IPS DF 19.7 (cell line): ENCODE results near the gene ANKRD13B.

Experiments used
- DNase-seq: peaks from one replicate; pipeline ENCODE4 v3.0.0-alpha.2; 2013; ENCODE audit warnings: low read depth, low spot score

Gene ANKRD13B

DNA sequence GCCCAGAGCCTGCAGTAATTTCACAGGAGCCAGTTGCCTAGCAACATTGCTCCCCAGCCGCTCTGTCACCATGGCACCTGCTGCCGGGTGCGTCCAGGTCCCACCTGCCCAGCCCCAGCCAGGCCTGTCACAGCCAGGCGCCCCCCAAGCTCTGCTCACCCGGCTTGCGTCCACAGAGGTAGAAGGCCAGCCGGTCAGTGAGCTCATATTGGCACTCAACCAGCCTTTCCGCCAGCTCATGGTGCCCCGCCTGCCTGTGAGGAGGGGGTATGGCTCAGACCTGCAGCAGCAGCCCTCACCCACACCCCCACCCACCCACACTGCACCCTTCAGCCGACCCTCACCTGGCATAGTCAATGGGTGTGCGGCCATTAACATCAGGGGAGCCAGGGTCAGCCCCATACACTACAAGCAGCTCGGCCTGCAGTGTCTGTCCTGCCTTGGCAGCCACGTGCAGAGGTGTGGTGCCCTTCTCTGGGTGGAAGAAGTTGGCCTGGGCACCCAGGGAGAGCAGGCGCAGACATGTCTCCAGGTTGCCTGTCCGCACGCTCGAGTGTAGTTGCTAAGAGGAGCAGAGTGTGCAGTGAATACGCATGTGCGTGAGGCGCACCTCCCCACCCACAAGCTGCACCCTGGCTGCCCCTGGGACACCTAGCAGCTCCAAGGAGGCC lies 11.2 kb upstream of the ANKRD13B start:
- DNase-seq: no peak

DNA sequence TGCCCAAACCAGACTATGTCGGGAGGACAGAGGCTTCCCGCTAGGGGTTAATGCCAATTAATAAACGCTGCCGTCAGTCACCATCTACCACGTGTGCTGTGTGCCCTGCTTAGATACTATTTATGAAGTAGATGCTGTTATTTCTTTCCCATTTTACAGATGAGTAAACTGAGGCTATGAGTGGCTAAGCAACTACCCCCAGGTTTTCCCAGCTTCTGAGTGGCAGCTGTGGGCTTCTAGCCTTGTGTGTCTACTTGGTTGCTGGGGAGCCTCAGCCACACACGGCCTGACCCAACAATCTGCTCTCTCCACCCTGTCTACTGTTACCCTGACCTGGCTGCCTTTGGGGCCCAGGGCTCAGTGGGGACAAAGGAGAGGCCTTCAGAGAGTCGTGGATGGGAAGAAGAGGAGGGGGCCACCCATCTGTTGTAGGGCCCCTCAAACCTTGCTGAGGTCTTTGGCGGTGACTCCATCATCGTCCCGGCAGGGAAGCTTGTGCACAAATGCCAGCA lies 10.6 kb upstream of the ANKRD13B start:
- DNase-seq: no peak

DNA sequence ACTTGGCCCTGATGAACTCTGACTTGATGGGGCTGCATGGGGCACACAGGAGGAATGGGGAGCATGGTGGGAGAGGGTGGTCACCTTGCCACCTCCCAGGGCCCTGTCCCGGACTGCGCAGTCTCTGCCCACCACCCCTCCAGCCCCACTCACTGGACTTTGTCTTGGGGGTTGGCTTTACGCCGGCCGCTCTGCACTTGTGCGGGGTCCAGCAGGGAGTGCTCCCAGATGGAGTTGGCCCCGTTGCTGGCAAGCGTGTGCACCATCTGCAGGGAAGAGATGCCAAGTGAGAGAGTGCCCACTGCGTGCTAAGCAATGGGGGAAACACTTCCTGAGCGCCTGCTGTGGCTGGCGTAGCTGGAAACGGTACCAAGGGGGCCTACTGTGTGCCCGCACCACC lies 10.2 kb upstream of the ANKRD13B start:
- no peak for DNase-seq

DNA sequence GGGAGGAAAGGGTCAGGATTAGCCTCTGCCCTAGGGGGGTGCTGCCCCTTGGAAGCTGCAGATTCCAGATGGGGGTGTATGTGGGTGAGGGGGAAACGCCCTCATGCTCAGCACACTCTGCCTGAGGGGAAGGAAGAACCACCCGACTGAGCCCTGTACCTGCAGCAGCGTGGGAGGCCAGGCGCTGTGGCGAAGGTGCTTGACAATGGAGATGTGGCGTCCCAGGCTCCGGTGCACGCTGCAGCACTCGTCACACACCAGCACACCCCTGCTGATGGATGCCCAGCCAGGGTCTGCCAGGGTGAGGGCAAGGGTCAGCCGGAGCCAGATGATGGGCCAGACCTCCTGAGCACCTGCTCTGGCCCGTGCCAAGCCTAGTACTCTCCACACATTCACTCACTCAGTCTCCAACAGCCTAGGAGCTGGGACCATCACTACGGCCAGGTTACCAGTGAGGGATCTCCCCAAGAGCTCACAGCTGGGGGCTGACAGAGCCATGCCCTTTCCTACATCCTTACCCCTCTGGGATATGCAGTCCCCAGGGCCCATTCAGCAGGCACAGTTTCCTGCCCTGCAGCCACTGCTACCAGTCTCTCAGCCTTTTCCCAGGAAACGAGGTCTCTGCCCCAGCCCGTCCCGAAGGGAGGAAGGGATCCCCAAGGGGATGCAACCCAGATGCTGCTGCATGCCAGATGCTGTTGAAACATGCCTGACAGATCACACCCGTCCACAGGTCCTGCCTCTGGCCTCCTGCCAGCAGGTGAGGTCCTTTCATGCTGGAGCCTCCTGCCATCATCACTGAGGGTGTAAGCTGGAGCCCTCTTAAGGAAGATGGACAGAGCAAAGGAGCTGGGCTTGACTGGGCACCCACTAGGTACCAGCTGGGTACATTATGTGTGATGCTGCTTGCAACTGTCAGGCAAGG lies 9.3 kb upstream of the ANKRD13B start:
- no peak for DNase-seq

DNA sequence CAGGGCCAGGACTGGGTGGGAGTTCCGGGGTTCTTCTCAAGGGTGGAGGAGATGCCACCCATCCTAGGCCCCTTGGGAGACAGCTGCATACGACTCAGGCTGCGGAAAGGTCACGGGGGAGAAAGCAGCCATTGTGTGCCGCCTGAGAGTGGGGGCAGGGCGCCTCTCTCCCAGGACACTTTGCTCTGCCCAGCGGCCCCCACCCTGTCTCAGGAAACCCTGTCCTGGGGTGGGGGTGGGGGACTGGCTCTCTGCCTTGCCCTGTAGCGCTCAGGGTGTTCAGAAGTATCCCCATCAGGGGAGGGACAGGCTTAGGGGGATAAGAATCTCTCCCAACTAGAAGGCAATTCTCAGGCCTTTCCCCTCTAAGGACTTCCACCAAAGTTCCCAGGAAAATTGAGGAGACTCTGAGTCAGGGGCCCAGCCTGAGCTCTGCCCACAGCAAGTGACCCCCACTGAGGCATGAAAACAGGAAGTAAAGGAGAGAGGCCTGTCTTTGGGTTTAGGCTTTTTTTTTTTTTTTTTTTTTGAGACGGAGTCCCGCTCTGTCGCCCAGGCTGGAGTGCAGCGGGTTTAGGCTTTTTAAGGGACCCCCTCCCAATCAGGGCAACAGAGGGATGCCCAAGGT lies 8.4 kb upstream of the ANKRD13B start:
- DNase-seq: no peak

DNA sequence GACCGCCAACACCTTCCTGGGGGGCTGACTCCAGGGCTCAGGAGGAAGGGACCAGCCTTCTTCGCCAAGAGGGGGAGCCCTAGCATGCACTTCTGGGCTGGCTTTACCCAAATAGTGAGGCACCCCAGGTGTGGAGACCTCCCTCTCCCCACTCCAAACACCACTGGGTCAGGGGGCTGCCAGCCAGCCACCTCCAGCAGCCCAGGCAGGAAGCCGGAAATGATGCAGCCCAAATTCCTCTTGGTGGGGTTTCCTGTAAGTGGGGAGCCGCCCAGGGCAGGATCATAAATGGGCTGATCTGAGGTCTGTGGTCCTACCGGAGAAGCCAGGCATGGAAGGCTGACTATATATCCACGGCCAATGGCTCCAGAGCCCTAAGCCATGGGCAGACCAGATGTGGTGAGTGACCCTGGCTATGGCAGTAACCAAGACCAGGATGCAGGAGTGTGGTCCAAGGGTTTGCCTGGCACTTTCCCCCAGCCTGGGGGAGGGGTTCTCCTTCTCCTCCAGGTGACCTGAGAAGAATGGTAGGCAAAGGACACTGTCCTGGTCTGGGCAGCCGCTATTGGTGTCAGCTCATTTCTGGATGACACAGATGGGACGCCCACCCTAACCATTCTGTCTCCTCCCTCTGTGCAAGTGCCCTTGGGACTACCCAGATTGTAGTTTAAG lies 7.7 kb upstream of the ANKRD13B start:
- DNase-seq: no peak

DNA sequence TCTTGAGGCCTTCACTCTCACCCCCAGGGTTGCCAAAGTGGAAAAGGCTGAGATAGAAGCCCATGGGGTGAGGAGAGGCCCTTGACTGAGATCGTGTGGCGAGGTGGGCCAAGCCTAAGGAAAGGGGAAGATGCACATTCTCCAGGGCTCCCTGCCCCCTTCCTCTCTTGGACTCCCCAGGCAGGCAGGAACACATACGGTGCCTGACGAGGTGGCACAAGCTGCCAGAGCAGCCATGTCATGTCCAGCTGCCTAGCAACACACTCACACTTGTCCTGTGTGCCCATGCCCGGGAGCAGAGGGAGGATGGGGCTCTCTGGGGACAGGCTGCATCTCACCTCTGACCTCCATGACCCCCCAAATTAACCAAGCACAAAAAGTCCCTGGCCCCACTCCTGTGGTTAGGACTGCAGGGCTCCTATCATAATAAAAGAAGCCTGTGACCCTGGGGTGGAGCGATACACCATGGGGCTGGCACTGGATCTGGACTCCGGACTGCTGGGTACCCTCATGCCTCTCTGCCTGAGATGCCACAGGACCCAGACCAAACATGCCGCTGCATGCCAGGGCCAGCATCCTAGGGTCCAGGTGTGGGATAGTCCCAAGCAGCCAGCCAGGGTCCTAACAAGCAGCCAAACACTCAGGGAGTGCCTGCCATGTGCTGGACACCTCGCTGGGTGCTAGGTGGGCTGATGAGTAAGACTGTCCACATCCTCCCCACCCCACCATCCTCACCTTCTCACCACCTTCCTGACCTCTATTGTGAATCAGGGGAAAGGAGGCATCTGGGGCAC lies 6.1 kb upstream of the ANKRD13B start:
- no peak for DNase-seq

DNA sequence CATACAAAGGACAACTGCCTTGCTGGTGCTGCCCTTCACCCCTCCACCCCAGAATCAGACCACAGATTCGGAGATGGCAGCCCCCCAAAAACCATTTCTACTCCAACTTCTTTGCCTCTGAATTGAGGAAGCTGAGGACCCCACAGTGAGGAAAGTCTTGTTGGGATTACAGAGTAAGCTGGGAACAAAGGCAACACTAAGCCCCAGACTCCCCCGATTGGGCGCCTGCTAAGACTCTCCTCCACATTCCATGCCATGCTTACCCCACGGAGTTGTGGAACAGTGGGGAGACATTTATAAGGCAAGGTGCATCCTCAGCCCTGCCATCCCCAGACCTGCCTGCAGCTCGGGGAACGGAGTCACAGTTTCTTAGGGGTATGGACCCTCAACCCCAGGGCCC lies 5.3 kb upstream of the ANKRD13B start:
- no peak for DNase-seq

DNA sequence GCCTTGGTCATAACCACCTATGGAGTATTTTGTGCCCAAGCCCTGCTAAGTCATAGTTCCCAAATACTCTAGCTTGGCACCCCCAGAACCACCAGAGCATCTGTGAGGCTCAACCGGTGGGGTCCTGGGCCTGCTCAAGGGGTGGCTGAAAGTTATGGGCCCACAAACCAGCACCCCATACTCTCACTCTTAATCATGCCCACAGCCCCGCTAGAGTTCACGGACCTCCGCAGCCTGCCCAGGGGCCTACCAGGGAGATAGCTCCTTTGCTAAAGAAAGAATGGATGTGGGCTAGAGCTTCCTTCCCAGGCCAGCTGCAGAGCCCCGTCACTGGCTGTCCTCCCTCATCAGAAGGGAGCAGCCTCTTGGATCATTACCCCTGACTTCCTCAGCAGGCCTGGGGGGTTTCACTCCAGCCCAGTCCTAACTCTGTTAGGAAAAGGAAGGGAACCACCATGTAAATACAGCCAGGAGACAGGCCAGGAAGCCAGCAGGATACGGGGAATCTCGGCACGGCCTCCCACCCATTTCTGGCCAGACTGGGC lies 4.8 kb upstream of the ANKRD13B start:
- no peak for DNase-seq

DNA sequence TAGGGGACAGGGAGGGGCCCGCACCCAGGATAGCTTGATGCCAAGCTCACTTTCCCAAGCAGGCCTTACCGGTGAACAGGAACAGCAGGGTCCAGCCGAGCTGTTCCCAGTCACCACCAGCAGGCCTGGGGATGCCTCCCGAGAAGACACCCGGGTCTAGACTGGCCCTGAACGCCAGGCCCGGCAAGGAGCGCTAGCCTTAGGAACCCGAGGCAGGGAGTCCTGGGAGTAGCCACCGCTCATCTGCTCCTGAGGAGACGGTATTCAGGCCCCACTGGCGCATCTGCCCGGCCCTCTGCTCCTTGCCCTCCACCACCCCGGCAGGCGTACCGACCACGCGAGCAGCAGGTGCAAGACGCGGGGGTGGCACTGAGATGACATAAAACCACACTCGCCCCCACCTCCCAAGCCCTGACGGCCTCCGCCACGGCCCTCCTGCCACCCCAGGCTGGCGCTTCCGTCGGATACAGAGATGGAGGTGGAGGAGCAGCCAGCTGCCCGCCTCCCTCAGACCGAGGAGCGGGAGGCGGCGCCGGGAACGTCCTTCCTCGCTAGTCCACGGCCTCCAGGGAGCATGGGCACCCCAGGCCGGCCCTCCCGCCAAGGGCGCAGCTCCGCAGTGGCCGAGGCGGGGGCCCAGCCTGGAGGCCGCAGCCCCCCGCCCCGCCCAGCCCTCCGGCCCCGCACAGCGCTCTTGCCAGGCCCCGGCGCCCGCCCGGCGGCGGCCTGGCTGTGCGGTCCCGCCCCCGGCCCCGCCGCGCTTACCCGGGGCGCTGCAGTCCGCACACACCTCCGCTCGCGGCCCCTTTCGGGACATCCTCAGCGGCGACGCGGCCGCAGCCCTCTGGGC lies 4.1 kb upstream of the ANKRD13B start:
- no peak for DNase-seq

DNA sequence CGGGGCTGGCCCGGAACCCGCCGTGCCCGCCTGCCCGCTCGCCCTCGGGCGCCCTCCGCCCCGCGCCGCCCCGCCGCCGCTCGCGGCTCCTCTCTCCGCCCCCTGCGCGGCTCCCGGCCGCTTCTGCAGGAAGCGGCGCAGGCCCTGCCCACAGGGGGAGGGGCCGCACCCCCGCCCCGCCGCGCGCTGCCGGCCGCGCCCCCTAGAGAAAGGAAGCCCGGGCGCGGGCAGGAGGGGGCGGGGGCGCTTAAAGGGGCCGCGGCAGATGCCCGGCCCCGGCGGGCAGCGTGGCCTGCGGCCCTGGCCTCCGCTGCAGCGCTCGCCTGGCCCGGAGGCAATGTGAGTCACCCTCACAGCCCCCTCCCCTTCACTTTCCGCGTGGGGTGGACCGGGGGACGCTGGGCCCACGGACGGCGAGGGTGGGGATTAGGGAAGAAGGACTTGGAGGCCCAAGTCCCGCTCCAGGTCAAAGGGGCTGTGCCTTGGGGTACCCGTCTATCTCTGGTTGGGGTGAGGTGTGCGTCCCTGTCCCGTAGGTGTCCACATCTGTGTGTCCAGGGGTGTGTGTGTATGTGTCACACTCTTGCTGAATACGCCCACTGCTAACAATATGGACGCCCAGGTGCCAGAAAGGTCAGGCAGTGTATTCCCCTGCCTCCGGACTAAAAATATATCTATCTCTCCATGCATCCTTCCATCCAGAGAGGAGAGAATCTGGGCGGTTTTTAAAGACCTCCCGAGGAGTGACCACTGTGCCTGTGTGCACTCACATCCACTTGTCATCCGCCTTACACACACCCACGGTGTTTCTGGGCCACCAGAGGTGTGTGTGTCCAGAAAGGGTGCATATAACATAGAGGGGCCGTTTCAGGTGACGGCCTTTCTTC lies 3.2 kb upstream of the ANKRD13B start, which contains the start of gene GIT1:
TSS of gene GIT1 (minus strand) at position 125 of the 887 bp plus-strand sequence. CDS start 270 bp downstream, outside the sequence.
- no peak for DNase-seq

DNA sequence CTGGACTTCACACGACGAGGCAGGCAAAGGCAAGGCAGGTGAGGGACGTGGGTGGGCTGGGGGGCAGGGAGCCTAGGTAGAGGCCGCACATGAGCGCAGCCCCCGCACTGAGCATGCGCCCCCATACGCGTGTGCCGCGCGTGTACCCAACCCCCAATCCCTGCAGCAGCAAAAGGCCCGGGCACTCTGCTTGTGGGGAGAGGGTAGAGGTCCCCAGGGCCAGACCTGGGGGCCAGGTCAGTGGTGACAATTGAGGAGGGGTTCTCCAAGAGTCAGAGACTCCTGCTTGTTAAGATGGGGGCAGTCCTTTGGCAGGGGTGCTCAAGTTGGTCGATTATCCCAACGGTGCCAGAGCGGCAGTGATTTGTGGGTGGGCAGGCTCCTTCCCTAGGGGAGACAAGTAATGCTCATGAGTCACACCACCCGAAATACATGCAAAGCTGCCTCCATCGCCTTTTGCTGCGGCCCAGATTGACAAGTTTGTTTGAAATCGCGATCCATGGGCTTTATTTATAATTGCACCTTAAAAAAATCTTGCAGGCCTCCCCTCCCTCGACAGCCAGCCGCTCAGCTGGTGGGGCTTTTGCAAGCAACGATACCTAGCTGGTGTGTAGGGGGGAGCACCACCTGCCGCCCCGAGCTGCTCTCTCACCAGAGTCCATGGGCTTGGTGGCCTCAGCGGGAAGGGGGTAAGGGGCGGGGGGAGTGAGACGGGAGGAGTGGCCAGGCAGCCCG lies 2.4 kb upstream of the ANKRD13B start:
- no peak for DNase-seq

DNA sequence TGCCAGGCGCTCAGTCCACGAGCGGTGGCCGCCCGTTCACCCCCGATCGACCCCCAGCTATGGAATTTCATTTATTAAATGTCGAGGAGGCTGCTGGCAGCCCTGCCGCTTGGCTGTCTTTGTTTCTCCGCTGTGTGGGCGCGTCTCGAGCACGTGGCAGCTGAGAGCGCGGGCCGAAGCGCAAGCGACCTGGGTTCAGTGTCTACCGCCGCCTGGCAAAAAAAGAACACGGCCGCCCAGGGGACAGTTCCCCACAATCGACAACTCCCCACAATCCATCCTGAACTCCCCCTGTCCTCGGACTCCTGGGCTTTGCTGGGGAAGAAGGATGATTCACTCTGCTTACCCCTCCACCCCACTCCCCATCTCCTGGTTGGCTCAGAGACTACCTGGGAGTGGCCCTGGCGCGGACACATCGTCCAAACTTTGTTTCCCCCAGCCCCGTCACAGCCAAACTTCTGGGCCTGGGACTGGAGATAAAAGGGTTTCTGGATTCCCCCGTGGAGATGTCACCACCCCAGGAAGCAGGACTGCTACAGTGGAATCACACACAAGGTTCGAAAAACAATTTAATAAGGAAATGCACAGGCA lies 1.7 kb upstream of the ANKRD13B start:
- DNase-seq: no peak

DNA sequence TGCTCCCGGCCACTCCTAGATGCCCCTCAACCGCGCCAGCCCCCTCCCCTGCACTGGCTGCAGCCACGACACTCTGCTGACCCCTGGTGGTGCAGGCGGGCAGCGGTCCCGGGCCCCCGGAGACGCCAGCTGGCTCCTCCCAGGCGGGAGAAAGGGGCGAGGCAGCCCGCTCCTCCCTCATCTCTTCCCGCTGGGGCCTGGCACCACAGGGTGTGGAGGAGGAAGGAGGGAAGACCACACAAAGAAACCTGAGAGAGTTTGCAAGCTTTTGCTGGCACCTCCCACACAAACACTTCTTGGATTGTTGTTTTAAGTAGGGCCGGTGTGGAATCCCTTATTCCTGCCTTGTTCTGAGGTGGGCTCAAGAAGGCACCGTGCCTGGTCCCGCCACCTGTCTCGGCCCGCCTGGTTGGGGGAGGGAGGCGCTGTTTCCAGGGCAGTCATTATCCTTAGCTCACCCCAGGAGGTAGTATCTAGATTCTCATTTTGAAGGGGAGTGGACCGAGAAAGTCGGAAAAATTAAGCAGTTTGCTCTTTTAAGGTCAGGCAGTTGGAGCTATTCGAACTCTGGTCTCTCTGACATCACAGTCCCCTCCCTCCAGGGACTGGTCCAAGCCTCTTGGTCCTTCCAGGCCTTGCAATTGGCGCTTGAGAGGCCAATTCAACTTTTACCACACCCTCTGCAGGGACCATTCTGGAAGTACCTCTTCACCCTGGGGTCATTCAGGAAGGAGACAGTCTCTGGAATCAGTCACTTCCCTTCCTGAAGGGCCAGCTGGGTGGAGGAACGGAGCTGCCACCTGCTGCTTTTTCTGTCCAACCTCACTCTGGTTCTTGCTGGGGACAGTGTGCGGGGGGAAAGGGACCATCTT lies 959 bp upstream of the ANKRD13B start:
- no peak for DNase-seq

DNA sequence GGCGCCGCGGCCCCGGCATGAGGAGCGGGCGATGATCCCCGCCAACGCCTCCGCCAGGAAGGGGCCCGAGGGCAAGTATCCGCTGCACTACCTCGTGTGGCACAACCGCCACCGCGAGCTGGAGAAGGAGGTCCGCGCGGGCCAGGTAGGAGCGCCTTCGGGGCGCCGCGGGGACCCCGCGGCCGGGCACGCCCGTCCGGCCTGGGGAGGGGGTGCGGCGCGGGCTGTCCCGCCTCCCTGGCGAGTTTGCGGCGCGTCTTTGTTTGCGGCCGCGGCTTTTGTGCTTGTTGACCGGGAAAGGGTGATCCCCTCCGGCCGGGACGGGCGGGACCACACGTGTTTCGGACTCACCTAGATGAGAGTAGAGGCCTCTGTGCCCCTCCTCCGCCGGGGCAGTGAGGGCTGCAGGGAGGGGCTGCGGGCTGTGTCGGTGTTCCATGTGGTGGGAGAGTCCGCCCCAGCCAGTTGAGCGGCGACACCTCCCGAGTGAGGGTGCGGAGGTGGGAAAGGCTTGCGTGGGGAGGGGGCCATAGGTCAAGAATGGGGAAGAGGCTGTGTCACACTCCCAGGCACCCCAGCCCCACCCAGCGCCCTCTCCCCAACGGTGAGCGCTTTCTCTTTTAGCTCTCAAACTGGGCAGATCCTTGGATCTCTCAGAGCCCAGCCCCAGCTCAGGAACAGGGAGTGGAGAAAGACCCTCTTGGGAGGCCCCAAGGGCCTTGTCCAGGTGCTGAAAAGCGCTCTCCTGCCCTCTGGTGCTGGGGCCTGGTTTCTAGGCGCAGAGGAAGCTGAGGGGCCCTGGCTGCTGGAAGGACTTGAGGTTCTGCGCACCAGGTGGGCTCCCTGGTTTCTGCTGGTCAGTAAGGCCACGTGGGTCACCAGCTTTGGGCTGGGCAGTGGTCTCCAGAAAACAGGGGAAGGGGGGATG lies 923 bp downstream of the ANKRD13B start:
- no peak for DNase-seq
